ENCODE data around the gene TMPRSS12. TPM values are rescaled to one million over a fixed set of nuclear protein-coding genes. Genes with fewer than 3 reads are reported as not detected.
"Not testable (repeated sequence)": the region's sequence is repeated elsewhere in the genome, so short reads cannot be mapped to it uniquely, and the experiment has no call there.

Gene TMPRSS12
- polyA plus RNA-seq, 1 experiment, result not detected

GRCh38 chr12:50828121-50828520, 14.6 kb upstream of the TMPRSS12 start:
- DNase-seq (ENCODE audit: low read depth, low spot score), result no peak
- ChIA-PET POLR2A (interaction anchor here (0.6 kb wide), 1 partner anchor 165 kb away, joined by 9 read pairs; no protein-coding TSS in a partner anchor), CTCF (interaction anchor here (5.7 kb wide), 1 partner anchor 159 kb away, joined by 160 read pairs; no protein-coding TSS in a partner anchor)
- H3K27me3 ChIP-seq (ENCODE audit: control insufficient read depth, insufficient read depth, low read length), result no peaks in the 10 kb centered on the region
- no peaks in the 10 kb centered on the region for H3K9me3 ChIP-seq (ENCODE audit: control insufficient read depth, insufficient read depth, low read length)
- H3K4me3 ChIP-seq (ENCODE audit: low read depth, low read length), result no peak overlapping the region
- no peak for TF ChIP-seq CTCF (IDR thresholded peaks at IDR 0.05; ENCODE audit: low read depth, low read length)
- no peak overlapping the region for H3K27ac ChIP-seq (ENCODE audit: low read depth, low read length)

GRCh38 chr12:50828886-50829285, 13.8 kb upstream of the TMPRSS12 start:
- Histone ChIP-seq H3K27me3 (ENCODE audit: control insufficient read depth, insufficient read depth, low read length) (no peaks in the 10 kb centered on the region), H3K9me3 (ENCODE audit: control insufficient read depth, insufficient read depth, low read length) (peaks cover 2% of the 10 kb centered on the region; the same call in 1 of the 2 replicates), H3K27ac (ENCODE audit: low read depth, low read length) (no peak overlapping the region), H3K4me3 (ENCODE audit: low read depth, low read length) (no peak overlapping the region)
- POLR2A ChIA-PET, result interaction anchor here (0.6 kb wide), 1 partner anchor 164 kb away, joined by 9 read pairs; no protein-coding TSS in a partner anchor
- TF ChIP-seq CTCF (IDR thresholded peaks at IDR 0.05; ENCODE audit: low read depth, low read length), result no peak
- CTCF ChIA-PET, result interaction anchor here (5.7 kb wide), 1 partner anchor 158 kb away, joined by 160 read pairs; no protein-coding TSS in a partner anchor
- DNase-seq (ENCODE audit: low read depth, low spot score), result no peak

GRCh38 chr12:50833801-50834200, 8.9 kb upstream of the TMPRSS12 start:
- H3K27me3 ChIP-seq (ENCODE audit: control insufficient read depth, insufficient read depth, low read length); POLR2A ChIA-PET; H3K4me3 ChIP-seq (ENCODE audit: low read depth, low read length); H3K9me3 ChIP-seq (ENCODE audit: control insufficient read depth, insufficient read depth, low read length); H3K27ac ChIP-seq (ENCODE audit: low read depth, low read length); DNase-seq (ENCODE audit: low read depth, low spot score): not testable (repeated sequence)
- CTCF ChIA-PET, result interaction anchor here (0.6 kb wide), 1 partner anchor 28 kb away, joined by 3 read pairs; no protein-coding TSS in a partner anchor

GRCh38 chr12:50839042-50839441, 3.7 kb upstream of the TMPRSS12 start:
- no peak overlapping the region for H3K27ac ChIP-seq (ENCODE audit: low read depth, low read length)
- DNase-seq (ENCODE audit: low read depth, low spot score), result no peak
- no peak overlapping the region for H3K4me3 ChIP-seq (ENCODE audit: low read depth, low read length)
- H3K9me3 ChIP-seq (ENCODE audit: control insufficient read depth, insufficient read depth, low read length), result peaks cover 14% of the 10 kb centered on the region
- TF ChIP-seq CTCF (IDR thresholded peaks at IDR 0.05; ENCODE audit: low read depth, low read length), result no peak
- POLR2A ChIA-PET, result no interaction called here
- peaks cover 4% of the 10 kb centered on the region for H3K27me3 ChIP-seq (ENCODE audit: control insufficient read depth, insufficient read depth, low read length)
- CTCF ChIA-PET, result no interaction called here

DNA sequence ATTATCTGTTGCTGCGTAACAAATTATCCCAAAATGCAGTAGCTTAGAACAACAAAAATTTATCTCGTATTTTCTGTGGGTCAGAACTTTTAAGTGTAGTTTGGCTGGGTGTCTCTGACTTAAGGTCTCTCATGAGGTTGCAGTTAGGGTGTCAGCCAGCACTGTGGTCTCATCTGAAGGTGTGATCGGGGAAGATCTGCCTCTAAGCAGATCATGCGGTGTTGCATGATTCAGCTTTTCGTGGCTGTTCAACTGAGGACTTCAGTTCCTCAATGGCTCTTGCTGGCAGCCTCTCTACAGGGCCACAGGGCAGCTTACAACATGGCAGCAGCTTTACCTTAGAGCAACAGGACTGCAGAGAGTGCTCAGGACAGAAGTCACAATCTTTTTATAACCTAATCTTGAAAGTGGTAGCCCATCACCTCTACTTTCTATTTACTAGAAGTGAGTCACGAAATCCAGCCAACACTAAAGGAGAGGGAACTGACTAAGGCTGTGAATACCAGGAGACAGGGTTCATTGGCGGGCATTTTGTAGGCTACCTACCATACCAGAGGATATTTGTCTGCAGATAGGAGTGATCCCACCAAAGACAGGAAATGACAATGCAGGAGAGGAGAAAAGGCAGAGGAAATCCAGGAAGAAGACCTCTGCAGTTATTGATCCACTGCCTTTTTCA, 1.8 kb upstream of the TMPRSS12 start:
- POLR2A ChIA-PET, result no interaction called here
- TF ChIP-seq CTCF (IDR thresholded peaks at IDR 0.05; ENCODE audit: low read depth, low read length), result no peak
- no peak overlapping the region for H3K27ac ChIP-seq (ENCODE audit: low read depth, low read length)
- CTCF ChIA-PET, result no interaction called here
- DNase-seq (ENCODE audit: low read depth, low spot score), result no peak
- H3K9me3 ChIP-seq (ENCODE audit: control insufficient read depth, insufficient read depth, low read length), result peaks cover 10% of the 10 kb centered on the region
- H3K4me3 ChIP-seq (ENCODE audit: low read depth, low read length), result no peak overlapping the region
- peaks cover 4% of the 10 kb centered on the region for H3K27me3 ChIP-seq (ENCODE audit: control insufficient read depth, insufficient read depth, low read length)
